SKM-1 treated with dmso at 0.1 percent for 144 hours (cell line): Measurements from ENCODE around the gene DYSF.

Source experiments
- DNase-seq: peaks from one replicate; lab custom pipeline; 2025; ENCODE audit not compliant: unreplicated experiment; lab: John Stamatoyannopoulos, UW

Gene DYSF

DNA sequence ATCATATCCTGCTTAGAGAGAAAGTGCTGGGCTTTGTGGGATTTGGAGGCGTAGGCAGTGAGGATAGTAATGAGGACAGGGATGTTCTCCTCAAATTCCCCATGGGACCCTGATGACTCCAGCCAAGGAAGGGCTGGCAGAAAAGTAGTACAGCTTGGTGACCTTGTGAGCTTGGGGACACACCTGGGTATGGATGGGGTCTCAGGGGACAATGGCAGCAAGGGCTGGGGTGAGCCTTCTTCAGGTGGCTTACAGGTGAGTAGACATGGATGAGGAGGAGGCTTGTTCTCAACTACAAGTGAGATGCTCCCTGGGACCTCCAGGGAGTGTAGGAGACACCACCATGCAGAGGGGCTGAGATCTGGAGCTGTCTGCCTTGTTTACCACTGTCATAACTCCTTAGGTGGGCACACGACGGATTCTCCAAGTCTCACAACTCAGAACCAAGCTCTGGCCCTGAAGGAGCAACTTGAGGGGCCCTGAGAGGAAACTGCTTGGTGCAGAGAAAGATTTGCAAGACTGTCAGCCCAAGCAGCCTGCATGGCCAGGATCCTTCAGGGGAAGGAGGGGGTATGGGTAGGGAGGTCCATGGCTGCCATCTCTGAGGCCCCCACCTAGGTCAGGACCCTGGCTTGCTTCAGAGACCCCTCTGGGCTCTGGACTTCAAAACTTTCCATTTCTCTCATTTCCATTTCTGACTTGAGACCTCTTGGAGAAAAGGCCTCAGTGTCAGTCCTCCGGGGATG is 262.8 kb downstream of the DYSF start:
- no peak for DNase-seq

DNA sequence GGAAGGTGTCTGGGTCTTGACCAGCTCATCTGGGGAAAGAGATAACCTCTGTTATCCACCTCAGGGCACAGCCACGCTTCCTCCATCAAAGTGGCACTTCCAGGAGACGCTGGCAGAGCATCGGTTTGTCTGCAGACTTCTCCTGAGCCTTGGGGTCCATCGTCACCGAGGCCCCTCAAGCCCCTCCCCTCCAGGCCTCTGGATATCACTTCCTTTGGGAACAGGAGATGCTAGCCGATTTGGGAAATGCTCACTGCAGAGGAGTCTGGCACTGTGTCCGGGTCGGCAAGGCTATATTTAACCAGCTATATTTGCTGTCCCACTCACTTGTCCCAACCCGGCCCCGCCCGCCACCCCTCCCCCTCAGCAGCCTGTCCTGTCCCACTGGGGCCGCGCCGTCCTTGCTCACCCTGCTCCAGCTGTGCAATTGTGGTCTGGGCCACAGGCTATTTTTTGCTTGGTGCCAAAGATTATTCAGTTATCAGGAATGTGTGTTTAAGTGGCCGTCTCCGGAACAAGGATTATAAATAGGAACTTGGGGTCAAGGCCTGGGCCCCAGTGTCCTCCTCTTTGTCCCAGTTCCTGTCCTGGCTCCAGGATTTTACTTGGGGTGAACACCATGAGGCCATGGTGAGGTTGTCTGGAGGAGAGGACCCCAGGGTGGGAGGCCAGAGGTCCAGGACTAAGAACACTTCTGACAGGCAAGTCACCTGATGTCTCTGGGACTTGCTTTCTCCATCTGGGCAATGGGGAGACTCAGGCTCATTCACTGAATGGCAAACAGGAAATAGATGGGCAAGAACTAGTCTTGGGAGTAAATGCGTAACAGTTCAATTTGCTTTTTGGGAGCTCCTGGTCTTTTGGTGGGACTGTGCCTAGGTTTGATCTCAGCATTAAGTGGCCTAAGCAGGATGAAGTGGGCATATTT is 263.6 kb downstream of the DYSF start:
- no peak for DNase-seq

DNA sequence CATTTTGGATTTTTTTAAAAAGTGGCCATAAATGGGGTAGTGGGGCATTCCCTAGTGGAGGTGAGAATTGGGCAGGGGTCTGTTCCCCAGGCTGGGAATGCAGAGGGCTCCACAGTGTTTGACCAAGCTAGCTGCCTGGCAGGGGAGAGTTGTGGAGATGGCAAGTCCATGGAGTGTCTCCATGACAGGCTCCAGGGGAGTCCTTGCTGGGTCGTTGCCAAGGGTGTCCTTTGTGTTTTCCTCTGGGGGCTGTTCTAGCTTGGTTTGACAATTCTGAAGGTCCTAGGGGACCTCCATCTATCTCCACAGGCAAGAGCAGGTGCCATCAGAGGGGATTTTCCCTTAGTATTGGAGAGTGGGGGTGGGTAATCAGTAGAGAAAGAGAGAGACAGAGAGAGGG is 265.3 kb downstream of the DYSF start:
- no peak for DNase-seq

DNA sequence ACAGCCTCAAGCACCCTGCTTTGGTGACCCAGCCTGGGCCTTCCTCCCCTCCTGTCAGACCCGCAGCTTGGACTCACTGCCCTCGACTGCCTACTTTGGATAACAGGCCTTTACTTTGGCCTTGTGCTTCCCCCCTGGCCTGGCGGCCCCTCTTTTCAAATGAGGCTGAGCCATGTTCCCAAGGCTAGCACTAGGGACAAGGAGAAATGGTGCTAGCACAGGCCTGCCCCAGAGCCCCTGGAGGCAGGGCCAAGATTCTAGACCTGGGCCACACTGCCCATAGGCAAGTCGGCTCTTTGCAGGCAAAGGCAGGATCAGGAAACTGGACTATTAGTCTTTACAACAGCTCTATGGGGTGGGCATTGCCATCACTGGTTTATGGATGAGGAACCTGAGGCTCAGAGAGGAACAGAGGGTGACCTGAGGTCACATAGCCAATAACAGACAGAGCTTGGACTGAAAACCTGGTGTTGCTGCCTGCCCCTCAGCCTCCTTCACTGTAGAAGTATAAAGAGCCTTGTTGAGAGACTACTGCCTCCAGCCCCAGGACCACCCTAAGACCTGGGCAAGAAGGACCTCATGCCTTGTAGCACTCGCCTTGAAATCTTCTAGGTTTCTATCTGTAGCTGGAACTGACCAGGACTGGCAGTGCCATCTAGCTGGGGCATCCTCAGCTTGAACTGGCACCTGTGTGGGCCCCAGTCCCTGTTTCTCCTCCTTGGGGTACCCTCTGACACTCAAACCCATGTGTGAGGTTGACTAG is 266.3 kb downstream of the DYSF start:
- DNase-seq: no peak

DNA sequence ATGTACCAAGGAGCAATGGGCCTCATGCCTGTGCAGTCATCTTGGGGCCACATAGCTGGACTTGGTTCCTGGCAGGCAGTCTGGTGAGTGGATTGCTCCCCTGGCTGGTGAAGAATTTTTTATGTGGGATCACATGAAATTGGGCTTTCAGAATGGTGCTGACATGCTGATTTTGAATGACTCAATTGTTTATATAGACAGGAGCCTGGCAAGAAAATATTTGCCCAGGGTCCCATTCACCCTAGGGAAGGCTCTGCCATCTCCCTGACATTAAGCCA is 266.9 kb downstream of the DYSF start:
- DNase-seq: no peak

DNA sequence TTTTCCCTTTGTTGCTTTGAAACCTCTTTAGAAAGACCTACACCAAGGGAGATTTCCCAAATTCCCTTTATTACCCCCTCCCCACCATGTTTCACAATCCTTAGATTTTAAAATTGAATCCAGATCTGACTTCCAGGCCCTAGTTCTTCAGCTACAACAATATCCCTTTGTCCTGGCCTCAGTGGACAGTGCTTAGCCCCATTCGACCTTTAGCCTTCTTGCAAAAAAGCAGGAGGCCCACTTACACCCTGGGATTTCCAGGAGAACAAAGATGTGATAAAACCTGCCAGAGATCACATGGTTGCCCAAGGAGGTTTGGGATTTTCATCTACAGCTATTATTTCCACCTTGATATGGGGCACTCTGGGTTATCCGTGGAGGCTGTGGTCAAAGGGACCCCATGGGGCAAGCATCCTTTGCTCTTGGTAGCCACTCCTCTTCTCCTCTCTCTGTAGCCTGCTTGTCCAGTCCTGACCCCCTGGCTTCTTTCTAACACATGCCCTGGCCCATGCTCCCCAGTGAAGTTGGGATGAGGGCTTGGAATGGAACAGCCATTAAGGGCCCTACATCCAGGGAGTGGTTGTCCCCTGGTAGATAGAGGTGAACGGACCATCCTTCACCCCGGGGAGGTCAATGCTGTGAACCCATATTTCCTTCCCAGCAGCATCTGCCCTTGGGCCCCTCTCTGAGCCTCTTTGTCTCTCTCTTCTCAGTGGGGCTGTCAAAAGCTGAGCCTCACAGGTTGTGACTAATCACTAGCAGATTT is 267.4 kb downstream of the DYSF start:
- no peak for DNase-seq

DNA sequence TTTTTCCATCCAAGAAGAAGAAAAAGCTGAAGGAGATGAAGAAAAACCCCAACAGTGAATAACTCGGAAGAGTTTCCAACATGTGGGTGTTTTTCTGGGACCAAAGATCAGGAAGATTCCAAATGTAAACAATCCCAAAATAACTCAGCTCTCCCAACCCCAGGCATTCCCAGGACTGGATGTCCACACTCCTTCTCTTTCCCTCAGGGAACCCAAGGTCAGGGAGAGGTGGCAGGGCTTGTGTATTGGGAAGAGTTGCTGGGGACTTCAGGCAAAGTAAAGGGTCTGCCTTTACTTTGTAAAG is 268.0 kb downstream of the DYSF start:
- no peak for DNase-seq

DNA sequence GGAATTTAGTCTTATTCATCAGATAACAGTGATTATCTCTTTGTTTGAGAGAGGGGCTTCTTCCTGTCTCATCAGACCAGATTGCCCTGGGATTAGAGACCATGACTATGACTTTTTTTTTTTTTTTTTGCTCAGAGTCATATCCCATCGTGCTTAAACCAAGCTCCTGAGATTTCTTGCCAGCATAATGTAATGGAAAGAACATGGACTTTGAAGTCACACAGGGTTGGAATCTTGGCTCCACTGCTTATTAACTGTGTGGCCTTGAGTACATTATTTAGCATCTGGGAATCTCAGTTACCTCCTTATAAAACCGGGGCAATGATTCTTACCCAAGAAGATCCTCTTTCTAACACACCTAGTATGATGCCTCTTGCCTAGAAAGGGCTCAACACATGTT is 268.3 kb downstream of the DYSF start:
- DNase-seq: no peak

DNA sequence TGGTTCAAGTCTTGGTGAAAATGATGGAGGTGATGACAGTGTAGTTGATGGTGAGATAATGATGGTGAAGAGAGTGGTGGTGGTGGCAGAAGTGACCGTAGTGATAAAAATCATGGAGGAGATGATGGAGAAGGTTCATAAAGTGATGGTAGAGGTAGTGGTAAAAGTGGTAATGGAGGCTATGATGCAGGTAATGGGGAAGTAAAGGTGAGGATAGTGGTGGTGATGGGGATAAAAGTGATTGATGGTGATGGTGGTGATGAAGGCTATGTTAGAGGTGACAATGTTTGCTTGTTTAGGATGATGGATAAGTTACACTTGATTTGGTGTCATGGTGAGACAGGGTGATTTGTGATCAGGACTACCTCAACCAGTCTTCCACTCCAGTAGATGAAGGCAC is 268.9 kb downstream of the DYSF start:
- DNase-seq: no peak

DNA sequence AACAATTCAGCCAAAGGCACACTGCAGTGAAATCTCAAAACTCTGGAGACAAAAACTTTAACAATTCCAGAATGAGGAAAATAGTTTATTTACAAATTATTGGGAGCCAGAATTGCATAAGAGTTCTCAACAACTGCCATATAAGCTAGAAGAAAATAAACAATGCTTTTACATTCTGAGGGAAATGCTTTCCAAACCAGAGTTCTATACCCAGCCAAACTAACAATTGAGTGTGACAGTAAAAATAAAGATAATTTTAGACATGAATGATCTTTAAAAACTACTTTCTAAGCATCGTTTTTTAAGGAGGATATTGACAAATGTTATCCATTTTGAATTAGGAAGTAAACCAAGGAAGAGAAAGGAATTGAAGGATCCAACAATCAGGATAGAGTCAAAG is 271.4 kb downstream of the DYSF start:
- no peak for DNase-seq

DNA sequence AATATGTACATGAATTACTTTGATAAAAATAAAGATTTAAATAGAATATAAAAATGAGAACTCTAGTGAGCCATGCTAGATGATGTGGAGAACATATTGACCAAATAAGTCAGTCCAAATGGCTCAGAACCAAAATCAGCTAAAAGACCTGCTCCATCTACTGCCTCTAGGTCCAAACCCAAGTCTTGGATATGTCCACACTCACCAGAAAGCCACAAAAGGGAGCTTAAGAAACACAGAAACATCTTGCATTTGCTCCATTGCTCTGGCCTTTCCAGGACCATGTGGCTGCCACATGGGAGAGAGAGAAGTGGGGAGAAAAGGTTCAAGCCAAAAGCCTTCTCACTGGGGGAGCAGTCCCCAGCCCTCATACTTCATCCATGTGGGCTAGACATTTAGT is 272.5 kb downstream of the DYSF start:
- DNase-seq: no peak

DNA sequence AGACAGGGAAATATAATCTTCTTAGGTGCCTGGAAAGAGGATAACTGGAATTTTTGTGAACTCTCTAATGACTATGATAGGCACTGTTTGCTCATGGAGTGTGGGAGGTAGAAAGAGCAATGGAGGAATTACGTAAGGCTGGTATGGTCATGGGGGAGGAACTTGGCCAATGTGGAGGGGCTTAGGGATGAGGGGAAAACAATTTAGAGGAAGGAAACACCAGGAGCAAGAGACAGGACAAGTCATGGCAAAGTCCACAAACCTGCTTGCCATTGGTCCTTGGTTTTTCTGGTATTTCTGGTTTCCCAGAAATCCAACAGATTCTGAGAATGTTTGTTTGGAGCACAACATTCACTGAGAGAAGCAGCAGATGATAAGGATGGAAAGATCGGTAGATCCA is 274.2 kb downstream of the DYSF start:
- no peak for DNase-seq

DNA sequence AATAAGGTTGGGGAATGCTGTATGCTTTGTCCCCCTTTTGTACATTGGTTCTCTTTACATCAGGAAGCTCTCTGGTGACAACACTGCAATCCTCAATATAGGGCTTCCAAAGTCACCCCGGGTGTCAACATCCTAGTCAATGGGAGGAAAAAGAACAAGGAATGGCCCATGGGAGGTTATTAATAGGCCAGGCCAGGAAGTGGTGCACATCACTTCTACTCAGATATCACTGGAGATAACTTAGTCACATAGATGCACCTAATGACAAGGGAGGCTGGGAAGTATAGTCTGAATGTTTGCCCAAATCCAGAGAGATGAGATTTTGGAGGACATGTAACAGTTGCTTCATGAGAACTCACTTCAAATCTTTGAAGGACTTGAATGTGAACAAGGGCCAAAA is 274.7 kb downstream of the DYSF start:
- no peak for DNase-seq

DNA sequence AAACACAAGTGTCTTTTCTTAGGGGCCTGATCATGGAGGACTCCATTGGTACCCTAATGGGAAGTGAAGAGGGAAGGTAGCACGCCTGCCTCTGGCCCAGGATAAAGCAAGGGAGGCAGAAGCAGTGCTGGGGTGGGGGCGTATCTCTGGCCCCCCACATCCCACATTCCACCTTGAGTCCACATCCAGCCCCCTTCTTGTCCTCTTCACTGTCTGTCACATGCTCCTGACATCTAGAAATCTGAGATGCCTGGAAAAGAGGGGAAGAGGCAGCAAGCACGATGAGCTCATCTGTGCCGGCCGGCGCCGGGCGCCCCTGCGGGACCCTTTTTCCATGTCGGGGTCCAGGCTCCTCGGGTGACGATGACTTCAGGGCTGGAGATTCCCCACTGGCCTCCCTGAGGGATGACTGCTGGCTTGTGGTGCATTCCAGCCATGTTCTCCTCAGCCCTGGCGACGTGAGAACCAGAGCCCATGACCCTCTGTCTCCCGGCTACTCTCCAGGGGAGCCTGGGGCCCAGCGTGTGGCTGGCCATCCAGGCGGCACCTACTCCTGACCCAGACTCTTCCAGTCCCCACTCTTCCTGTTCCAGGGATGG is 277.5 kb downstream of the DYSF start:
- DNase-seq: no peak

DNA sequence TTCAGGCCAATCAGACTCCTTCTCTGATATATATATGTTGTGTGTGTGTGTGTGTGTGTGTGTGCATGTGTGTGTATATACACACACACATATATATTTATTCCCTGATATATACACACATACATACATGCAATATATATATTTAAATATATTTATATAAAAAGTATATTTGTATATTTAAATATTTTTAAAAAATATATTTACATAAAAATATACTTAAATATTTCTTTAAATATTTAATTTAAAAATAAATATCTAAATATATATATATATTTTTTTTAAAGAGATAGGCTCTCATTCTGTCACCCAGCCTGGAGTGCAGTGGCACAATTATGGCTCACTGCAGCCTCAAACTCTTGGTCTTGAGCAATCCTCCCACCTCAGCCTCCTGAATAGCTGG is 281.3 kb downstream of the DYSF start:
- DNase-seq: no peak

DNA sequence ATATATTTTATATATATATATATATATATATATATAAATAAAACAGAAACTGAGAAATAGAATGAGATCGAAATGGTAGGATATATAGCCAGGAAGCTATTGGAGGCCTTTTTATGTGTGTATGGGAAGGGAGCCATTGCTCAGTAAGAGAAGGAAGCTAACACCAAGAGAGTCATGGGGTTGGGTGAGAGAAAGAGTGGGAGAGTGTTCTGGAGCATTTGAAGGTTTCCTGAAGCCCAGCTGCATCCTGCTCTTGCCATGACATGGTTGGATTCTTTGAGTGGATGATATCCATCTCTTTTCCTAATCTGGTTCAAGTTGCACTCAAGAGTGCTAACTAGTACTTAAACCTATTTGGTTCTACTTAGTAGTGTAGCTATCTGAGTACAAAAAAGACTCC is 282.3 kb downstream of the DYSF start:
- DNase-seq: no peak
